ENCODE results near the gene AKR1C1.
"Not testable (repeated sequence)": the region's sequence is repeated elsewhere in the genome, so short reads cannot be mapped to it uniquely, and the experiment has no call there.

Gene AKR1C1

GRCh38 chr10:4947635-4948596, 15.3 kb upstream of the AKR1C1 start:
- DNase-seq, result no peak

GRCh38 chr10:4951512-4952162, 11.6 kb upstream of the AKR1C1 start:
- DNase-seq, result not testable (repeated sequence)

GRCh38 chr10:4953405-4953804, 9.8 kb upstream of the AKR1C1 start:
- no peak for DNase-seq

- not testable (repeated sequence) for DNase-seq
These were observed 7.1 kb upstream of the AKR1C1 start for GRCh38 chr10:4956088-4956487.

GRCh38 chr10:4956955-4957645, 6.1 kb upstream of the AKR1C1 start:
- DNase-seq, result not testable (repeated sequence)

GRCh38 chr10:4961558-4961957, 1.7 kb upstream of the AKR1C1 start:
- not testable (repeated sequence) for DNase-seq

GRCh38 chr10:4962308-4962707, 907 bp upstream of the AKR1C1 start:
- not testable (repeated sequence) for DNase-seq

- not testable (repeated sequence) for DNase-seq
These were observed 570 bp downstream of the AKR1C1 start for GRCh38 chr10:4963815-4964154.

- not testable (repeated sequence) for DNase-seq
These were observed 2.5 kb downstream of the AKR1C1 start for GRCh38 chr10:4965763-4966162.

GRCh38 chr10:4967189-4967588, 4.0 kb downstream of the AKR1C1 start:
- not testable (repeated sequence) for DNase-seq

GRCh38 chr10:4969289-4969688, 6.1 kb downstream of the AKR1C1 start:
- DNase-seq, result not testable (repeated sequence)

GRCh38 chr10:4970362-4970761, 7.1 kb downstream of the AKR1C1 start:
- DNase-seq, result not testable (repeated sequence)

- DNase-seq, result not testable (repeated sequence)
These were observed 9.3 kb downstream of the AKR1C1 start for GRCh38 chr10:4972369-4973142.

GRCh38 chr10:4973294-4973693, 10.1 kb downstream of the AKR1C1 start:
- DNase-seq, result not testable (repeated sequence)

GRCh38 chr10:4974400-4974799, 11.2 kb downstream of the AKR1C1 start:
- not testable (repeated sequence) for DNase-seq

GRCh38 chr10:4977025-4977424, 13.8 kb downstream of the AKR1C1 start:
- DNase-seq, result no peak

GRCh38 chr10:4978870-4979269, 15.7 kb downstream of the AKR1C1 start:
- no peak for DNase-seq

GRCh38 chr10:4980793-4981192, 17.6 kb downstream of the AKR1C1 start:
- DNase-seq, result no peak

- no peak for DNase-seq
These were observed 18.7 kb downstream of the AKR1C1 start for GRCh38 chr10:4981722-4982471.

- DNase-seq, result no peak
These were observed 19.6 kb downstream of the AKR1C1 start for GRCh38 chr10:4982764-4983226.

GRCh38 chr10:4983615-4984216, 20.5 kb downstream of the AKR1C1 start:
- no peak for DNase-seq
